Inferior parietal cortex (tissue), 1 donor: Measurements from ENCODE around the gene PPM1B.
"Not testable (repeated sequence)": the region's sequence is repeated elsewhere in the genome, so short reads cannot be mapped to it uniquely, and the experiment has no call there.

Experiments
- DNase-seq: peaks from one replicate; pipeline ENCODE4 v3.0.0-alpha.2; 2016; ENCODE audit errors: extremely low spot score

The PPM1B gene

GRCh38 chr2:44168681-44169154 lies at the start of gene PPM1B:
TSS of gene PPM1B (plus strand) at chr2:44168875. CDS start at chr2:44201200, 32,325 bp downstream.
- no peak for DNase-seq

GRCh38 chr2:44119878-44120277 lies 48.8 kb upstream of the PPM1B start:
- no peak for DNase-seq

GRCh38 chr2:44120428-44120827 lies 48.2 kb upstream of the PPM1B start:
- DNase-seq = no peak

- DNase-seq = no peak
Observed at GRCh38 chr2:44121899-44122298, 46.8 kb upstream of the PPM1B start.

- DNase-seq = no peak
Observed at GRCh38 chr2:44124500-44124899, 44.2 kb upstream of the PPM1B start.

GRCh38 chr2:44126106-44126797 lies 42.4 kb upstream of the PPM1B start:
- no peak for DNase-seq

GRCh38 chr2:44130441-44130840 lies 38.2 kb upstream of the PPM1B start:
- DNase-seq = no peak

GRCh38 chr2:44131177-44131576 lies 37.5 kb upstream of the PPM1B start:
- DNase-seq = no peak

- not testable (repeated sequence) for DNase-seq
Observed at GRCh38 chr2:44133602-44134001, 35.1 kb upstream of the PPM1B start.

GRCh38 chr2:44134848-44135247 lies 33.8 kb upstream of the PPM1B start:
- no peak for DNase-seq

GRCh38 chr2:44135296-44135695 lies 33.4 kb upstream of the PPM1B start:
- no peak for DNase-seq

GRCh38 chr2:44135771-44136170 lies 32.9 kb upstream of the PPM1B start:
- DNase-seq = no peak

GRCh38 chr2:44136252-44136651 lies 32.4 kb upstream of the PPM1B start:
- DNase-seq = no peak

GRCh38 chr2:44137048-44137447 lies 31.6 kb upstream of the PPM1B start:
- DNase-seq = no peak

GRCh38 chr2:44137872-44138551 lies 30.7 kb upstream of the PPM1B start:
- DNase-seq = no peak

- DNase-seq = no peak
Observed at GRCh38 chr2:44139741-44140140, 28.9 kb upstream of the PPM1B start.

- DNase-seq = no peak
Observed at GRCh38 chr2:44142306-44142705, 26.4 kb upstream of the PPM1B start.

- no peak for DNase-seq
Observed at GRCh38 chr2:44143701-44144100, 25.0 kb upstream of the PPM1B start.

GRCh38 chr2:44148999-44149398 lies 19.7 kb upstream of the PPM1B start:
- no peak for DNase-seq

GRCh38 chr2:44150473-44150872 lies 18.2 kb upstream of the PPM1B start:
- DNase-seq = no peak

GRCh38 chr2:44152865-44153669 lies 15.6 kb upstream of the PPM1B start:
- no peak for DNase-seq

- DNase-seq = peak; percentile 15
Observed at GRCh38 chr2:44155666-44156446, 12.8 kb upstream of the PPM1B start.
